Activated naive CD8-positive, alpha-beta T cell treated with anti-CD3 and anti-CD28 coated beads for 36 hours (primary cell): ENCODE results near the gene SLC47A1. TPM values are rescaled to one million over a fixed set of nuclear protein-coding genes. Genes with fewer than 3 reads are reported as not detected.
"Not testable (repeated sequence)": the region's sequence is repeated elsewhere in the genome, so short reads cannot be mapped to it uniquely, and the experiment has no call there.

ENCODE experiments used
- DNase-seq: peaks from one replicate; pipeline ENCODE4 v3.0.0; 2021
- H3K27ac Mint-ChIP-seq: one replicate; pipeline ENCODE4 v1.8.0; 2022; ENCODE audit warnings: mild to moderate bottlenecking, moderate library complexity, mixed read lengths
- H3K27me3 Mint-ChIP-seq: one replicate; pipeline ENCODE4 v1.8.0; 2022; ENCODE audit warnings: mild to moderate bottlenecking, mixed read lengths
- H3K36me3 Mint-ChIP-seq: one replicate; pipeline ENCODE4 v1.8.0; 2021; ENCODE audit warnings: mild to moderate bottlenecking, mixed read lengths
- H3K4me1 Mint-ChIP-seq: one replicate; pipeline ENCODE4 v1.8.0; 2021; ENCODE audit warnings: mixed read lengths
- H3K4me3 Mint-ChIP-seq: one replicate; pipeline ENCODE4 v1.8.0; 2022; ENCODE audit warnings: mild to moderate bottlenecking, moderate library complexity, mixed read lengths
- H3K9me3 Mint-ChIP-seq: one replicate; pipeline ENCODE4 v1.8.0; 2022; ENCODE audit warnings: mixed read lengths
- total RNA-seq, 2 experiments: library from RNA; stranded (reverse); gene quantifications; one replicate each; pipeline ENCODE4 v1.2.3, GENCODE V29; 2021

SLC47A1 gene
- total RNA-seq, 2 experiments from 2014 or later = not detected

DNA sequence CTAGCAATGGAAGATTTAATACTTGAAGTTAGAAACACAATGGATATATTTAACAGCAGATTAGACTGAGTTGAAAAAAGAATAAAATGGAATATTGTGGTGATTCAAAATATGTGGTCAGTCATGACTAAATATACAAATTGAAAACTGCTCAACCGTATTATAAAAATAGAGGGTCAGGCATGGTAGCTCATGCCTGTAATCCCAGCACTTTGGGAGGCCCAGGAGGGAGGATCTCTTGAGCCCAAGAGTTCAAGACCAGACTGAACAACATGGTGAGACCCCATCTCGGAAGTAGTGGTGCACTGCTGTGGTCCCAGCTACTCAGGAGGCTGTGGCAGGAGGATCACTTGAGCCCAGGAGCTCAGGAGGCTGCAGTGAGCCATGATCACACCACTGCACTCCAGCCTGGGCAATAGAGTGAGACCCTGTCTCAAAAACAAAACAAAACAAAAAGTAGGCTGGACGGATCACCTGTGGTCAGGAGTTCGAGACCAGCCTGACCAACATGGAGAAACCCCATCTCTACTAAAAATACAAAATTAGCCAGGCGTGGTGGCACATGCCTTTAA, 24.3 kb upstream of the SLC47A1 start:
- not testable (repeated sequence) for H3K27ac Mint-ChIP-seq, H3K4me3 Mint-ChIP-seq, H3K4me1 Mint-ChIP-seq, H3K9me3 Mint-ChIP-seq, DNase-seq, H3K36me3 Mint-ChIP-seq
- H3K27me3 Mint-ChIP-seq = peaks cover 13% of the 10 kb centered on the region

DNA sequence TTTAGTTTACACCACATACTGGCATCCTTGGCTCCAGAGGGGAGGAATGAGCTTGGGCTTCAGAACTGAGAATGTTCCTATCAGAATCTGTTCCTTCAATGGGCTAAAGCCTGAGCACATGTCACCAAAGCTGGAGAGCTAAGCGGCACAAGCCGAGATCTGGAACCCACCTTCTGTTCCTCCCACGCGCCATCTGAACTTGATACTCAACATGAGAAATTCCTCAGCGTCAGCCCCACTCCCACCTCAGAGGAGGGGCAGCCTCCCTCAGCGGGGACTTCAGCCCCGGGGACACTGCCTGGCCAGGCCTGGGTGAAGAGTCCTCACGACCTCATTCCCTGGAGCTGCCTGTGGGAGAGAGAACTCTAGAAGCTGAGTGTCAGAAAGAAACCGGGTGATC, 22.8 kb upstream of the SLC47A1 start:
- Mint-ChIP-seq H3K36me3 (peaks cover 3% of the 10 kb centered on the region), H3K9me3 (peaks cover 2% of the 10 kb centered on the region), H3K4me3 (no peak overlapping the region), H3K4me1 (peaks cover 9% of the 10 kb centered on the region), H3K27me3 (peaks cover 8% of the 10 kb centered on the region), H3K27ac (no peak overlapping the region)
- no peak for DNase-seq

DNA sequence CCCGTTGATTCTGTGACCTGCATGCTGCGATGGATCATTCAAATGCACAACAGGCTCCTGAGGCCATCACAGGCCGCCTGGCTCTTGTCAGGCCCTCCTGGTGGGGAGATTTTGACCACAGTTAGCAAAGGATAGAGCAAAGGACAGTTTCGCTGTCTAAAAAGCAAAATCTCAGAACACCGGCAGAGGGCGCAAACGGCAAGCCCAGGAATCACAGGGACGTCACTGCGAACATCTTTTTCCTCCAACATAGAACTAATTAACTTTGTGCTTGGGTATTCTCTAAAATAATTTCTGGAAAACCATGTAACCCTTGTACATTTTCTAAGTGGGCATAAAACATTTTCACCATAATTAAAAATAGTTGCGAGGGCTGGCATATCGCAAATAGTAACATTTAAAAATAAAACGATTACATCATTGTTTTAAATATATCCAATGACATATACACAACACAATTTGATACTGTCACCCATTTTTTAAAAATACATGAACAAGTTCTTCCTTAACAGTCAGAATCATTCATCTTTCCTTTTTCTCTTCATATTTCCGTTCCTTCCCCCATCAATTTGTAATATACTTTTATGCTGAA, 19.7 kb upstream of the SLC47A1 start:
- Mint-ChIP-seq H3K27me3 (no peaks in the 10 kb centered on the region), H3K9me3 (no peaks in the 10 kb centered on the region)

DNA sequence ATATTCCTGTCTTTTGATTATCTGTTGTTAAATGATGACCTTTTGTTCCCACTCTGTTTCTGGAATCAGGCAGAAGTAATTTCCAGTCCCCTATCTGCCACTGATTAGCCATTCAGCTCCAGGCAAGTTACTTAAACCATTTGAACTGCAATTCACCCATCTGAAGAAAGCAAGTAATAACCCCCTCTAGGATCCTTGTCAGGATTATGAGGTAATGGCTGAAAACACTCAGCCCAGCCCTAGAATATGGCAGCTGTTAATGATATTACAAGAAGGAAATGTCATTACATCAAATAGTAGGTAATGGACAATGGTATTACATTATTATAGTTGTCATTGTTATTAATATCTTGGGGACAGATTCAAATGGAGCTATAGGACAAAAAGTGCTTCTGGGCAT, 16.0 kb upstream of the SLC47A1 start:
- DNase-seq = no peak
- Mint-ChIP-seq H3K27me3 (peaks cover 20% of the 10 kb centered on the region), H3K4me1 (peaks cover 6% of the 10 kb centered on the region), H3K36me3 (no peaks in the 10 kb centered on the region), H3K4me3 (no peak overlapping the region), H3K27ac (no peak overlapping the region), H3K9me3 (no peaks in the 10 kb centered on the region)

More for the DNA sequence above, 19.7 kb upstream of the SLC47A1 start:
- no peaks in the 10 kb centered on the region for H3K36me3 Mint-ChIP-seq
- DNase-seq = peak; percentile 57
- H3K4me3 Mint-ChIP-seq = no peak overlapping the region
- H3K4me1 Mint-ChIP-seq = peaks cover 2% of the 10 kb centered on the region
- H3K27ac Mint-ChIP-seq = no peak overlapping the region

DNA sequence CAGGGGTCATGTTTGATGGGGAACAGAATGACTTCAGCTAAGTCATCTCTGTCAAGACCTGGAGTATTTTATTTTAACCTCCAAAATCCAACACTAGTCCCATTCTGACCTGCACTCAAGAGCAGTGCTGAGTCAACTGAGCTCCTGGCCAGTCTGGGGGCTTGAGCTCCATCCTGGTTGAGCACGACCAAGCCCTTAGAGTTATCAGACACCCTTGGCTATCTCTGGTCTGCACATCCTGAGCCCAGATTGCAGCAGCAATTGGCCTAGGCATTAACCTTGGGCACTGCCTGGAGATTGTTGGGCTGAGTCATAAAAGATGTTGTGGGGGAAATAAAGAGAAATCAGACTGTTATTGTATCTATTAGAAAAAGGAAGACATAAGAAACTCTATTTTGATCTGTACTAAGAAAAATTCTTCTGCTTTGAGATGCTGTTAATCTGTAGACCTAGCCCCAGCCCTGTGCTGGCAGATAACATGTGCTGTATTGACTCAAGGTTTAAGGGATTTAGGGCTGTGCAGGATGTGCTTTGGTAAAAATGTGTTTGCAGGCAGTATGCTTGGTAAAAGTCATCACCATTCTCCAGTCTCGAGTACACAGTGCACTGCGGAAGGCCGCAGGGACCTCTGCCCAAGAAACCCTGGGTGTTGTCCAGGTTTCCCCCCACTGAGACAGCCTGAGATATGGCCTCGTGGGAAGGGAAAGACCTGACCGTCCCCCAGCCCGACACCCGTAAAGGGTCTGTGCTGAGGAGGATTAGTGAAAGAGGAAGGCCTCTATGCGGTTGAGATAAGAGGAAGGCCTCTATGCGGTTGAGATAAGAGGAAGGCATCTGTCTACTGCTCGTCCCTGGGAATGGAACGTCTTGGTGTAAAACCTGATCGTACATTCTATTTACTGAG, 14.0 kb upstream of the SLC47A1 start:
- H3K9me3 Mint-ChIP-seq, H3K27ac Mint-ChIP-seq, H3K4me3 Mint-ChIP-seq, H3K36me3 Mint-ChIP-seq, DNase-seq, H3K4me1 Mint-ChIP-seq: not testable (repeated sequence)
- peaks cover 32% of the 10 kb centered on the region for H3K27me3 Mint-ChIP-seq

DNA sequence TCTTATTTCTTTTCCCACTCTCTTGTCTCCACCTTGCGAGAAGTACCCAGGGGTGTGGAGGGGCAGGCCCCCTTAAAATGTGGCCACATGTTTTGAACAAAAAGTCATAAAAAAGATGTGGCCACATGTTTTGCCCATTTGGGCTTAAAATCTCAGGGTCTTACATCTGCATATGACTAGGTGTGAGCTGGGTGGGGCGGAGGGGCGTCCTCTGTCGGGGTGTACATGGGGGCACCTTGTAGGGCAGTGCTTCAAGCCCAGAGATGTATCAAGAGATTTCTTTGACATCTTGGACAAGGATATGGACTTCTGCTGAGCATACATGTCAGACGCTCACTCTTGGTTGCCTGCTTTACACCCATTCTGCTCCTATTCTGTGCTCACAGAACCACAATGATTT, 13.0 kb upstream of the SLC47A1 start:
- DNase-seq = no peak
- Mint-ChIP-seq H3K36me3 (no peaks in the 10 kb centered on the region), H3K27me3 (peaks cover 33% of the 10 kb centered on the region), H3K27ac (no peak overlapping the region), H3K4me1 (peaks cover 4% of the 10 kb centered on the region), H3K9me3 (no peaks in the 10 kb centered on the region), H3K4me3 (no peak overlapping the region)

DNA sequence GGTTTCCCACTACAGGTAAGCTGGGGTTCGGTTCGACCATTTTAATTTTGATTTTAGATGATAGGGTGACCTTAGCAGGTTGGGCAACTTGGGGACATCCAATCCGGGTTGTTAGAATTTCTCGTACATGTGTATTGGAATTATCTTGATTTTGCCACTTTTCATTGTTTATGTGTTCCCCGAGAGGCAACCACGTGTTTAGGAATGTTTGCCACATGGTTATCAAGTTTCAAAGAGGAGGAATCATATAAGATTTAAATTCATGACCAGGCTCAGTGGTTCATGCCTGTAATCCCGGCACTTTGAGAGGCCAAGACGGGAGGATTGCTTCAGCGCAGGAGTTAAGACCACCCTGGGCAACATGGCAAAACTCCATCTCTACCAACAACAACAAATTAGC, 10.0 kb upstream of the SLC47A1 start:
- H3K27me3 Mint-ChIP-seq = peaks cover 51% of the 10 kb centered on the region
- H3K9me3 Mint-ChIP-seq = no peaks in the 10 kb centered on the region
- no peak overlapping the region for H3K27ac Mint-ChIP-seq
- no peak for DNase-seq
- H3K4me3 Mint-ChIP-seq = no peak overlapping the region
- H3K4me1 Mint-ChIP-seq = peaks cover 4% of the 10 kb centered on the region
- no peaks in the 10 kb centered on the region for H3K36me3 Mint-ChIP-seq

DNA sequence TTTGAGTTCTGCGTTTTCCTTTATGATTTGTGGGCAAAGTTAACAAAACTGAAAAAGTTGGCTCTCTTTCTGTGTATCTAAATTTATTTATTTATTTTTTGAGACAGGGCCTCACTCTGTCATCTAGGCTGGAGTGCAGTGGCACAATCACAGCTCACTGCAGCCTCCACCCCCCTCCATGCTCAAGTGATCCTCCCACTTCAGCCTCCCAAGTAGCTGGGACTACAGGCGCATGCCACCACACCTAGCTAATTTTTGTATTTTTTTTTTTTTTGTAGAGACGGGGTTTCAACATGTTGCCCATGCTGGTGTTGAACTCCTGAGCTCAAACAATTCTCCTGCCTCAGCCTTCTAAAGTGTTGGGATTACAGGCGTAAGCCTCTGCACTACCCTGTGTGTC, 6.7 kb upstream of the SLC47A1 start:
- H3K27ac Mint-ChIP-seq, H3K4me1 Mint-ChIP-seq, DNase-seq, H3K4me3 Mint-ChIP-seq, H3K36me3 Mint-ChIP-seq, H3K9me3 Mint-ChIP-seq: not testable (repeated sequence)
- H3K27me3 Mint-ChIP-seq = peaks cover 59% of the 10 kb centered on the region

DNA sequence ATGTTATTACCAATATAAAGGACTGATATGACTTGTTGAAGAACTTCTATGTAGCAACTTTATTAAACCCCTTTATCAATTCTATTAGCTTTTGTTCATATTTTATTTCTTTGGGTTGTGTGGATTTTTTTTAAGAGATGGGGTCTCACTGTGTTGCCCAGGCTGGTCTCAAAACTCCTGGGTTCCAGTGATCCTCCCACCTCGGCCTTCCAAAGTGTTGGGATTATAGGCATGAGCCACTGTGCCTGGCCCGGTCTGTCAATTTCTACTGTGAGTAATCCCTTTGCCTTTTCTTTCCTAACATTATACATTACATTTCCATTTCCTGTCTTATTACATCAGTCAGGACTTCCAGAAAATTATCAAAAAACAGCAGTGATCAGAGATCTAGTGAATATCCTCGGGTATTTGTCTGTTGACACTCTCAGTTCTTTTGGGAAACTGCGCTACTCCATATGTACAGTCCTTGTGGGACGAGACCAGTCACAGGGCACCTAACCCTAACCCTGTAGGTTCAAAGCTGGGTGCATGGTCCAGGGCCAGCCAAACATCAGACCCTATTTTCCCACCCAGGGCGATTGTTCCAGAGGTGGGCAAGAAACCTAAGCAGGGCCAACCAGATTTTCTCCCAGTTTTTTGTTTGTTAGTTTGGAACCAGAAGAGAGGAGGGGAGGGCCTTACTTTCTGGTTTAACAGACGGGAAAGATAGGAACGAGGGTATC, 1.7 kb upstream of the SLC47A1 start:
- H3K4me1 Mint-ChIP-seq = peaks cover 15% of the 10 kb centered on the region
- H3K36me3 Mint-ChIP-seq = no peaks in the 10 kb centered on the region
- H3K9me3 Mint-ChIP-seq = no peaks in the 10 kb centered on the region
- peaks cover 69% of the 10 kb centered on the region for H3K27me3 Mint-ChIP-seq
- DNase-seq = no peak
- no peak overlapping the region for H3K4me3 Mint-ChIP-seq
- H3K27ac Mint-ChIP-seq = no peak overlapping the region

DNA sequence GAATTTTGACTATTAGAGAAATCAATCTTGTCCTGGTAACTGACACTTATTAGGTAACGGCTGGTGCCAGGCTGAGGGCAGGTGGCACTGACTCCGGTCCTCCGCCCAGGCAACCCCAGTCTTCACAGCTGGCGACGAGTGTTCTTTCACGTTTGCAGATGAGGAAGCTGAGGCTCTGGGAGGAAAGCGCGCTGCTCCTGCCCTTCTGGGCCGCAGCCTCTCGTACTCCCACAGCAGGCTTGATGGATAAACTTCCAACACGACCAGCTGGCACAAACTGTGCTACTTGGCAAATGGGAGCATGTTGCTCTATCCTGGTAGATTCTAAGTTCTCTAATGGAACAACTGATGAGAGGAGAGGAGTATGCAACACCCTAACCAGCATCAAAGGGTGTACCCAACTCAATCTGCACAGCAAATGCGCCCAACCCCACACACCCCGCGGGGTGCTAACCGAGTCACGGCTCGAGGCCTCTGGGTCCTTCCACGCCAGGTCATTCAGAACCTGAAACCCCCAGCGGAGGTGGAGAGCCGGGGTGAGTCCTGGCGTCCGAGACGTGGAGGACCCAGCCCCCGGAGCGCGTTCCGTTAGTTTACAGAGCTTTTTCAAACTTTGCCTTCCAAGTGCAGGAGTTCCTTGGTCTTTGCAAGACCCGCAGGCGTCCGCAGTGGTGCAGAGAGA, 477 bp upstream of the SLC47A1 start:
- no peak for DNase-seq
- Mint-ChIP-seq H3K4me1 (peaks cover 15% of the 10 kb centered on the region), H3K36me3 (no peaks in the 10 kb centered on the region), H3K27me3 (peaks cover 71% of the 10 kb centered on the region), H3K4me3 (peak overlapping the region; percentile 37), H3K9me3 (no peaks in the 10 kb centered on the region), H3K27ac (no peak overlapping the region)

DNA sequence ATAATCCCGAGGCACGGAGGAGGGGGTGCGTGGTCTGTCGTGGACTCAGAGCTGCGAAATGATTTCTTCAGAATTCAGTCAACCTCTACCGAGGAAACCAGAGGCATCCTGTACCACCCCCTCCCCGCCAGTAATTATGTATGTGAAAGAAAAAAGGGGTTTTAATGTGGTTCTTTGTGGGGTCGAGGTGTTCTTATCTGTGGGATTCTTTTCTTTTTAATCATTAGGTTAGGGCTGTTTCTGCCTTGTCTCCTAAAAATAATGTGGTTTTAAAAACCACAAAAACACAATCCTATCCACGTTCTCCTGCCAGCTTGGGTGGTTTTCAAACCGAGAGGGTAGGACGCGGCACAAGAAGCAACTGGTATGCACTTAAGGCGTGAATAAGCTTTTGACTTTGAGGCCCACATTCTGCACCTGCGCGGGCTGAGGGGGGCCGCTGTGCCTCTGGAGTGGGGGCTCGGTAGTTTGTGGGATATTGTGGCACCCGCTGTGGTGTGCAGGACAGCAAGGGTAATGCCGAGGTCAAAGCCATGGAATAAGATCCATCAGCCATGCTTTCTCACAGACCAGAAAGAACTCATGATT, 1.0 kb downstream of the SLC47A1 start:
- no peaks in the 10 kb centered on the region for H3K36me3 Mint-ChIP-seq
- H3K4me3 Mint-ChIP-seq = peak overlapping the region; percentile 62
- H3K27ac Mint-ChIP-seq = peak overlapping the region; percentile 25
- H3K9me3 Mint-ChIP-seq = no peaks in the 10 kb centered on the region
- DNase-seq = peak; percentile 33
- H3K27me3 Mint-ChIP-seq = peaks cover 70% of the 10 kb centered on the region
- H3K4me1 Mint-ChIP-seq = peaks cover 15% of the 10 kb centered on the region

DNA sequence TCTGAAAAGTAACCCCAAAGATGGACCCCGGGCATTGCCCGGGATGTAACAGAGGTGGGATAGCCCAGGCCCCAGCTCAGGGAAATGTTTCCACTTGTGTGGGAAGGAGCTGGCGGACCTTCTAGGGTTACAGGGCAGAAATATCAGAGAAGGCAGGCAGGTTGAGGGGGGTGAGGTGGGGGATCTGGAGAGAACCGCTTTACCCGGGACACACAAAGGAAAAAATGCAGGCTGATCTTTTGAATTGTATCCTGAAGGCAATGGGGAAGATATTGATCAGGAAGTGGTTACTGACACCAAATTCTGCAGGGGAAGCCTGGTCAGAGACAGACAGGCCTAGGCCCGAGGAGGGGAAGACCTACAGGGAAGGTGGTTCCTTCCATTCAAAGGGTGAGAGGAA, 3.5 kb downstream of the SLC47A1 start:
- no peaks in the 10 kb centered on the region for H3K36me3 Mint-ChIP-seq
- peaks cover 15% of the 10 kb centered on the region for H3K4me1 Mint-ChIP-seq
- no peak overlapping the region for H3K4me3 Mint-ChIP-seq
- H3K27me3 Mint-ChIP-seq = peaks cover 68% of the 10 kb centered on the region
- no peaks in the 10 kb centered on the region for H3K9me3 Mint-ChIP-seq
- no peak for DNase-seq
- H3K27ac Mint-ChIP-seq = no peak overlapping the region

DNA sequence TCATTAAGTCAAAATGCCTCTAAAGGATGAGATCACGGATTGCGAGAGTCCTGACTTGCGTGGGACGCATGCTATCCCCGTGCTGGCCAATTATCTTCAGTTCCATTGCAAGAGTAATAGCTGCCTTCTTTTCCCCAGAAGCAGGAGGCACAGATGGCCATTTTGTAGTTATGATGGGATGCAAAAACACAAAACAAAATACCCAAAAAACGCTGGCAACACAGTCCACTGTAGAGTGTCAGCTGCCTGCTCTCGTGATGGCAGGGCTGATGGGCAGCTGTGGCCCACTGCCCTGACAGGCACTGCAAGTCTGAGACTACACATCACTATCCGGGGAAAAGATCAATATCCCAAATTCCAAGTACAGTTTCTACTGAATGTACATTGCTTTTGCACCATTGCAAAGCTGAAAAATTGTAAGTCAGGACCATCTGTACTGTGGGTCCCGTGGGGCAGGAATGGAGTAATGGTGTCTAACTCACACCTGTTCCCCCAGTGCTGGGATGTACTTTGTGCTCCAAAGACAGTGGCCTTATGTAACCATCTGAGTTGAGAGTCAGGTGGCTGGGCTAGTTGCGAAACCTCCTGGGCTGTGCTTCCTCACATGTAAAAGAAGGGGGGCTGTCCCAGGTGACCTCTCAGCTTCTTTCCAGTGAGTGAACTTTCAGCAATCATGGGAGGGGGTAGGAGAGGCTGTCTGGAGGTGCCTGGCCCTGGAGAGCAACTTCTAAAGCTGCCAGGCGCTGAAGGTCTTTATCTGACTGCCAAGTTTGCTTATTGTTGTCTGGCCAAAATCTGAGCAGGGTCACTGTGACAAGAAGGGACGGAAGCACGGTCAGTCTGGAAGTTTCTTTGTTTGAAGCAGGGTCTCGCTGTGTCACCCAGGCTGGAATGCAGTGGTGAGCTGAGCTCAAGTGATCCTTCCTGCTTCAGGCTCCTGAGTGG, 4.7 kb downstream of the SLC47A1 start:
- Mint-ChIP-seq H3K27me3 (peaks cover 62% of the 10 kb centered on the region), H3K4me3 (no peak overlapping the region), H3K9me3 (no peaks in the 10 kb centered on the region), H3K27ac (no peak overlapping the region), H3K4me1 (peaks cover 10% of the 10 kb centered on the region), H3K36me3 (no peaks in the 10 kb centered on the region)
- DNase-seq = no peak

DNA sequence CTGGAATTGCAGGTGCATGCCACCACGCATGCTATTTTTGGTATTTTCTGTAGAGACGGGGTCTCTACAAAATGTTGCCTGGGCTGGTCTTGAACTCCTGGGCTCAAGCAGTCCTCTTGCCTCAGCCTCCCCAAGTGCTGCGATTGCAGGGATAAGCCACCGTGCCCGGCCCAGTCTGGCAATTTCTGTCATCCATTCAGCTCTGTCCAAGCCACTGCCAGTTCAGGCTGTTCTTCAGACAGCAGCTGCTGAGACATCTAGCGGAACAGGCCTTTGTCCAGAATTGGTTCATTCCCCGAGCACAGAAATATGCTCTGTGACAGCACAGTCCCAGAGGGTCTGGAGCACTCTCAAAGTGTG, 5.4 kb downstream of the SLC47A1 start:
- Mint-ChIP-seq H3K27ac (no peak overlapping the region), H3K36me3 (no peaks in the 10 kb centered on the region), H3K4me3 (no peak overlapping the region), H3K4me1 (peaks cover 9% of the 10 kb centered on the region), H3K27me3 (peaks cover 62% of the 10 kb centered on the region), H3K9me3 (no peaks in the 10 kb centered on the region)
- DNase-seq = no peak
